Germinal center (tissue), 1 donor: ENCODE data around the gene MRGPRX4.
"Not testable (repeated sequence)": the region's sequence is repeated elsewhere in the genome, so short reads cannot be mapped to it uniquely, and the experiment has no call there.

Source experiments
- DNase-seq: peaks from one replicate; pipeline ENCODE4 v3.0.0; 2012; ENCODE audit warnings: mixed read lengths, low spot score

The MRGPRX4 gene

DNA sequence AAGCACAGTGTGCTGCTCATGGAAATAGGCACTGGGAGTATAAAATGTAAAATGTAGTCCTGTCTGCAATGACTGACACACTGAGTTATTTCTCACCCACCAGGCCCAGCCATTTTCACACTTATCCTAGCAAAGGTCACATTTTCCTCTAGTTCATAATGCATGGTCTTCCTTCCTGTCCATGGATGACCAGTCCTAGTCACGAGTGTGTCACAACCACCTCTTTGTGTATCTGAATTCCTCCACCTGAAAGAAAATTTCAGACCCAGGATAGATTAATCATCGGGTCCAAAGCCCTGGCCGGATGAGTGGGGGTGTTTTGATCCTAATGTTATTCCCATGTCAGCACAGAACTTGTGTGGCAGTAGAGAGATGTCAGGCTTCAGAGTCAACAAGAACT is at the start of gene MRGPRX4:
Gene MRGPRX4, plus strand, starts transcription at position 172 of the 400 bp plus-strand sequence. CDS start 420 bp downstream, outside the sequence.
- no peak for DNase-seq

DNA sequence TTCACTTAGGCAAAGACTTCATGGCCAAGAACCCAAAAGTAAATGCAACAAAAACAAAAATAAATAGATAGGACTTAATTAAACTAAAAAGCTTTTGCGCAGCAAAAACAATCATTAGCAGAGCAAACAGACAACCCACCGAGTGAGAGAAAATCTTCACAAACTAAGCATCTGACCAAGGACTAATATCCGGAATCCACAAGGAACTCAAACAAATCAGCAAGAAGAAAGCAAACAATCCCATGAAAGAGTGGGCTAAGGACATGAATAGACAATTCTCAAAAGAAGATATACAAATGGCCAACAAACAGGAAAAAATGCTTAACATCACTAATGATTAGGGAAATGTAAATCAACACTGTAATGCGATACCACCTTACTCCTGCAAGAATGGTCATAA is 41.5 kb upstream of the MRGPRX4 start:
- not testable (repeated sequence) for DNase-seq

DNA sequence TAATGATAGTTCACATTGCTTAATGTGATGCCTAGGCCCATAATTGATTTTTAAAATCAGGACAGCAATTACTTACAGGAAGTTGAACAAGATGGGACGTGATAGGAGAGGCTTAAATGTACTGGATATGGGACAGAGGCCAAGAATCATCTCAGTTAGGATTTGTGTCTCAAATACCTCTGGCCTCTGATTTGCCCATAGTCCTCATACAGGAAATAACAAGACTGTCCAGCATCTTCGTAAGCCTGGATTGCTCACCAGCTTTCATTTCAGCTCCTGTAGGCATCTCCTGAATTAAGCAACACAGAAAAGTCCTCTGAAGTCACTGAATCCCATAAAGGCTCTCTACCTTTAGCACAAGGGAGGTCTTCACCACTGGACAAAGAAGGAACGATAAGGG is 40.3 kb upstream of the MRGPRX4 start, which contains the start of gene MRGPRX3:
Gene MRGPRX3, plus strand, starts transcription at position 231 of the 400 bp plus-strand sequence. CDS start 4,632 bp downstream, outside the sequence.
- DNase-seq: no peak

DNA sequence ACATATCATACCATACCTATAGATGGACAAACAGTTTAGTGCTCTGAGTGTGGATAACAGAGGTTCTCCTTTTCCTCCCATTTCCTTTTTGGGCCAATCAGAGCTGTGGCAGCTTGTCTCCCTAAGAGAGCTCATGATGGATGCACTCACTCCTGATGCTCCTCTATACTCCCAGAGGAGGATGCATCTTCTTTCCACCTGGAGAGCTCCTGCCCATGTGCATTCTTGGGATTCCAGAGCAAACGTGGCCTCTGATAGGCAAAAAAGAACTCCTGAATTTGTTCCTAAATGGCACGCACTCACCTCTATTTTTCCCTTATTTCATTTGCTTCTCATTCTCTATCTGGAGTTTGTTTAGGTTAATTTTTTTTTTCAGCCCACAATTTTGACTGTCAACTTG is 37.3 kb upstream of the MRGPRX4 start:
- DNase-seq: no peak

DNA sequence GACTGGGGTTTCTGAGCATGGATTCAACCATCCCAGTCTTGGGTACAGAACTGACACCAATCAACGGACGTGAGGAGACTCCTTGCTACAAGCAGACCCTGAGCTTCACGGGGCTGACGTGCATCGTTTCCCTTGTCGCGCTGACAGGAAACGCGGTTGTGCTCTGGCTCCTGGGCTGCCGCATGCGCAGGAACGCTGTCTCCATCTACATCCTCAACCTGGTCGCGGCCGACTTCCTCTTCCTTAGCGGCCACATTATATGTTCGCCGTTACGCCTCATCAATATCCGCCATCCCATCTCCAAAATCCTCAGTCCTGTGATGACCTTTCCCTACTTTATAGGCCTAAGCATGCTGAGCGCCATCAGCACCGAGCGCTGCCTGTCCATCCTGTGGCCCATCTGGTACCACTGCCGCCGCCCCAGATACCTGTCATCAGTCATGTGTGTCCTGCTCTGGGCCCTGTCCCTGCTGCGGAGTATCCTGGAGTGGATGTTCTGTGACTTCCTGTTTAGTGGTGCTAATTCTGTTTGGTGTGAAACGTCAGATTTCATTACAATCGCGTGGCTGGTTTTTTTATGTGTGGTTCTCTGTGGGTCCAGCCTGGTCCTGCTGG is 35.3 kb upstream of the MRGPRX4 start:
- DNase-seq: no peak

DNA sequence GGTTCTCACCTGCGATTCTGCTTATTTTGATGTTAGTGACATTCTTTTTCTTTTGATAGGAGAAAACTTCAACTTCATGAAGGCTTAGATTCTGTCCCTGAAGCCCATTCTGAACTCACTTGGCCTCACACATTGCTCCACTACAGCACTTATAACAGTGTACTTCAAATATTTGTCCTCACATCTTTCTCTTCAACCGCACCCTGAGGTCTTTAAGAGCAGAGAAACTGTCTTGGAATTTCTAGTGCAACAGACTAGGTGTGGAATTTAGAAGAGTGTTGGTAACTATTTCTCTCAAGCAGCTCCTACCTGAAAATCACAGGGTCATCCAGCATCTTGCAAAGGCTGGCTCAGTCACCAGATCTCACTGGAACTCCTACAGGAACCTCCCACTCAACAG is 32.5 kb upstream of the MRGPRX4 start:
- no peak for DNase-seq

DNA sequence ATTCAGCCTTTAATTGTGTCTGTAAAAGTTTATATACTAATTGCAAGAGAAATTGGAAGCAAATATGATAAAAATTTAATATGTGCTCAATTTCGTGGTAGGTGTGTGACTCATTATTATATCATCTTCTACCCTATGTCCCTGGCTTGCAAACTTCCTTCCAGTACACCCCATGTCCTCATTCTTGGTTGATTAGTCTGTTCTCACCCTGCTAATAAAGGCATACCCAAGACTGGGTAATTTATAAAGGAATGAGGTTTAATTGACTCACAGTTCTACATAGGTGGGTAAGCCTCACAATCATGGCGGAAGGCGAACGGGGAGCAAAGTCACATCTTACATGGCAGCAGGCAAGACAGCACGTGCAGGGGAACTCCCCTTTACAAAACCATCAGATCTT is 28.4 kb upstream of the MRGPRX4 start:
- no peak for DNase-seq

DNA sequence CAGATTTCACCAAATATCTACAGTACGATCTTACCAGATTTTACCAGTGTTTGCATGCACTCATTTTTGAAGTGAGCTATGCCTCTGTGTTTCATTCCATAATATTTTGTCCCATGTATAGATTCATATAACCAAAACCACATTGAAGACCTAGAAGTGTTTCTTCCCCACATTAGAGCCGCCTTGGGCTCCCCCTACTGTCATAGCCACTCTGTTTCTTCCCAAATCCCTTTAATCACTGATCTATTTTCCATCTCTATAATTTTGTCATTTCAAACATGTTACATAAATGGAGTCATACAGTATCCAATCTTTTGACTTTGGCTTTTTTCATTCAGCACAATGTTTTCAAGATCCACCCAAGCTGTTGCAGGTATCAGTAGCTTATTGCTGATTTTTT is 27.6 kb upstream of the MRGPRX4 start:
- DNase-seq: no peak

DNA sequence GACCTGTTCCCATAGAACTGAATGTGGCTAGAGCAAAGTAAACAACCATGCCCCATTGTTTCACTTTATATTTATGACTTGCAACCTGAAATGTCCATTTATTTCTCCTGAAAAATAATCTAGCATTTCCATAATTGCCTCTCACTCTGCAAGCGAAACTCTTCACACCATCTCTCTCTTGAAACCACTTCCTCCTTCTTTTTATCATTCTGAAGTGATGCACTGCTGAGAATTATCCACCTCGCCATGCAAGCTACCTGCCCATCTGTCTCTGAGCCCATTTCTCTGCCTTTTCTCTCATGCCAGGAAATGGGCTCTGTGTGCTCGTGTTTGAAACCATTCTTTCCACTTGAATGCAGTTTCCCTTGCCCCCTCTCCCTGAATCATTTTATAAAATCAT is 26.8 kb upstream of the MRGPRX4 start:
- no peak for DNase-seq

DNA sequence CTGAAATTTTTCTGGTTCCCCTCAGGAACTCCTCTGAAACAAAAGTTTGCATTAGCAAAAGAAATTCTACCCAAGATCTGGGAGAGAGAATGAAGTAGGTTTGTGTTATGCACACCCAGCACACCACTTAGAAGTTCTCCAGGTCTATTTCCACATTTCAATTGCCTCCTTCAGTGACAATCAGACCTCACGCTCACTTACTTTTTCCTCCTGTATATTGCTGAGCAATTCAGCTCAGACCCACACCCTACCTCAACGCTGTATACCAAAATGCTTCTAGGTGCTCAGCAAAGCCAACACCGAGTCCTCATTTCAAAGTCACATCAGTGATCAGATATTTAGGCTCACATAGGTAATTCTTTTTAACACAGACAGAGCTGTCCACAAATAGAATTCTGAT is 21.1 kb upstream of the MRGPRX4 start:
- DNase-seq: no peak

DNA sequence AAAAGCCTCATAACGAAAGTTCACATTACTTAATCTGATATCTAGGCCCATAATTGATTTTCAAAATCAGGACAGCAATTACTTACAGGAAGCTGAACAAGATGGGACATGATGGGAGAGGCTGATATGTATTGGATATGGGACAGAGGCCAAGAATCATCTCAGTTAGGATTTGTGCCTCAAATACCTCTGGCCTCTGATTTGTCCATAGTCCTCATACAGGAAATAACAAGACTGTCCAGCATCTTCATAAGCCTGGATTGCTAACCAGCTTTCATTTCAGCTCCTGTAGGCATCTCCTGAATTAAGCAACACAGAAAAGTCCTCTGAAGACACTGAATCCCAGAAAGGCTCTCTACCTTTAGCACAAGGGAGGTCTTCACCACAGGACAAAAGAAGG is 4.3 kb upstream of the MRGPRX4 start:
- DNase-seq: no peak

DNA sequence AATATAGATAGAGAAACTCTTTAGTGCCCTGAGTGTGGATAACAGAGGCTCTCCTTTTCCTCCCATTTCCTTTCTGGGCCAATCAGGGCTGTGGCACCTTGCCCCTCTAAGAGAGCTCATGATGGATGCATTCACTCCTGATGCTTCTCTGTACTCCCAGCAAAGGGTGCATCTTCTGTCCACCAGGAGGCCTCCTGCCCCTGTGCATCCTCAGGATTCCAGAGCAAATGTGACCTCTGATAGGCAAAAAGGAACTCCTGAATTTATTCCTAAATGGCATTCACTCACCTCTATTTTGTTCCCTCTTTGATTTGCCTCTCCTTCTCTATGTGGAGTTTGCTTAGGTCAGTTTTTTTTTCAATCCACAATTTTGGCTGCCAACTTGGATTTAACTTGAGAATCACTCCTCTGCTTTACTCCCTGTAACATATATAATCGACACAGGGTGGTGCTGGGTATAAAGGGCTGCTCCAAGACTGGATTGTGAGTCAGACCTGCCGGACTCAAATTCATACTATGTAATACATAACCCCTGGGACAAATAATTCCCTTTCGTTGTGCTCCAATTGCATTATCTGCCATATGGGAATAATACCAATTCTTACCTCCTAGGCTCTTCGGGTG is 1.1 kb upstream of the MRGPRX4 start:
- DNase-seq: no peak

DNA sequence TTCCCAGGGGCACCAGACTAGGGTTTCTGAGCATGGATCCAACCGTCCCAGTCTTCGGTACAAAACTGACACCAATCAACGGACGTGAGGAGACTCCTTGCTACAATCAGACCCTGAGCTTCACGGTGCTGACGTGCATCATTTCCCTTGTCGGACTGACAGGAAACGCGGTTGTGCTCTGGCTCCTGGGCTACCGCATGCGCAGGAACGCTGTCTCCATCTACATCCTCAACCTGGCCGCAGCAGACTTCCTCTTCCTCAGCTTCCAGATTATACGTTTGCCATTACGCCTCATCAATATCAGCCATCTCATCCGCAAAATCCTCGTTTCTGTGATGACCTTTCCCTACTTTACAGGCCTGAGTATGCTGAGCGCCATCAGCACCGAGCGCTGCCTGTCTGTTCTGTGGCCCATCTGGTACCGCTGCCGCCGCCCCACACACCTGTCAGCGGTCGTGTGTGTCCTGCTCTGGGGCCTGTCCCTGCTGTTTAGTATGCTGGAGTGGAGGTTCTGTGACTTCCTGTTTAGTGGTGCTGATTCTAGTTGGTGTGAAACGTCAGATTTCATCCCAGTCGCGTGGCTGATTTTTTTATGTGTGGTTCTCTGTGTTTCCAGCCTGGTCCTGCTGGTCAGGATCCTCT is 709 bp downstream of the MRGPRX4 start:
- no peak for DNase-seq

DNA sequence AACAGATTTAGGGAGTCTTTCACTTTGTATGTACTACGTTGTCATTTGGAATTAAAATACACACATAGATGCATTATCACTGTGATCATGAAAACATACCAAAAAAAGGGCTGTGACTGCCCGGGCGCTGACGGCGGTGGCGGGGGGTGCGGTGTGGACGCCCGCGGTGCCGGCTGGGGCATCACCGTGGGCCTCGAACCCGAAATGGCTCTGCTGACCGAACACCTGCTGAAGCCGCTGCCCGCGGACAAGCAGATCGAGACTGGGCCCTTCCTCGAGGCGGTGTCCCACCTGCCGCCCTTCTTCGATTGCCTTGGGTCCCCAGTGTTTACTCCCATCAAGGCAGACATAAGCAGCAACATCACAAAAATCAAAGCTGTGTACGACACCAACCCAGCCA is 16.2 kb downstream of the MRGPRX4 start:
- DNase-seq: no peak

DNA sequence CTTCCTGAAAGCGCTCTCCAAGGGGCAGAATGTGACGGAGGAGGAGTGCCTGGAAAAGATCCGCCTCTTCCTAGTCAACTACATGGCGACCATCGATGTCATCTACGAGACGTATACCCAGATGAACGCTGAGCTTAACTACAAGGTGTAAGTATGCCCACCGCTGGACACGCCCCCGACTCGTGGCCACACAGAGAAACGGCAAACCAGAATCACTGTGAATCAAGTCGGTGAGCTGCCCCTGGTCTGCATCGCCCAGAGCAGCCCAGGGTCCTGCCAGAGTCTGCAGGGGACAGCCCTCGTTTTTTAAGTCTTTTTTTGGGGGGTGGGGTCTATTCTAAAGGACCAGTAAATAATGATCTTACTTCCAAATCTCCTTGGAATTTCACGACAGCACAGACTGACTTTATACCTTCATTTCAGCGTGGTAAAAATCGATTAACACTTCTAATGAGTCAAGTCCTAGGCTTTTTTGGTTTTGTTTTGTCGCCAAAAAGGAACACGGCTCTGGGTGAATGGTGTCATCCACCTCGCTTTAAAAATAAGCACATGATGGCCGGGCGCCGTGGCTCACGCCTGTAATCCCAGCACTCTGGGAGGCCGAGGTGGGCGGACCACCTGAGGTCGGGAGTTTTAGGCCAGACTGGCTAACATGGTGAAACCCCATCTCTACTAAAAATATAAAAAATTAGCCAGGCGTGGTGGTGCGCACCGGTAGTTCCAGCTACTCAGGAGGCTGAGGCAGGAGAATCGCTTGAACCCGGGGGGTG is 17.0 kb downstream of the MRGPRX4 start:
- not testable (repeated sequence) for DNase-seq

DNA sequence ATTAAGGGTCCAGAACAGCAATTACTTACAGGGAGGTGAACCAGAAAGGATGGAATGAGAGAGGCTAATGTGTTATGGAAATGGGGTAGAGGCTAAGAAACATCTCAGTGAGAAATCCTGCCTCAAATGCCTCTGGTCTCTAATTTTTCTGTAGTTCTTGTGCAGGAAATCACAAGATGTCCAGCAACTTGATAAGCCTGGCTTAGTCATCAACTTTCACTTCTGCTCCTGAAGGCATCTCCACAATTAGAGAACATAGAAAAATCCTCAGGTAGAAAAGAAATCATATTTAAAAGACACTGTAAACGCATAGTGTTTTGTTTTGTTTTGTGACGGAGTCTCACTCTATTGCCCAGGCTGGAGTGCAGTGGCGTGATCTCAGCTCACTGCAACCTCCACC is 18.7 kb downstream of the MRGPRX4 start:
- no peak for DNase-seq

DNA sequence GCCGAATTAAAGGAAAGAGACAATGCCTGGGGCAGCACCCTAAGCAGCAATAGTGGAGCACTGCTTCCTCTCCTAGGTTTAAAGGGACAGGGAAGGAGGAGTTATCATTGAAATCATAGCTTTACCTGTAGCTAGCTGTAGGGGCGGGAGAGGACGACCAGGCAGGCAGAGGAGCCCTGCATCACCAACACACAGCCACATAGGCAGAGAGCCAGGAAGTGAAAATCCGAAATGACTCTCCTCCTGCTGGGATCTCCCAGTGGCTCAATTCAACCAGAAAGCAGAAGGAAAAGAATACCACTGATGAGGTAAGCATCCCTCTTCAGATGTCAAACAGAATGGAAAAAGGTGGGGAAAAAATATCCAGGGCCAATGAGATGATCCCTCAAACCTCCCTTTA is 20.4 kb downstream of the MRGPRX4 start:
- DNase-seq: no peak

DNA sequence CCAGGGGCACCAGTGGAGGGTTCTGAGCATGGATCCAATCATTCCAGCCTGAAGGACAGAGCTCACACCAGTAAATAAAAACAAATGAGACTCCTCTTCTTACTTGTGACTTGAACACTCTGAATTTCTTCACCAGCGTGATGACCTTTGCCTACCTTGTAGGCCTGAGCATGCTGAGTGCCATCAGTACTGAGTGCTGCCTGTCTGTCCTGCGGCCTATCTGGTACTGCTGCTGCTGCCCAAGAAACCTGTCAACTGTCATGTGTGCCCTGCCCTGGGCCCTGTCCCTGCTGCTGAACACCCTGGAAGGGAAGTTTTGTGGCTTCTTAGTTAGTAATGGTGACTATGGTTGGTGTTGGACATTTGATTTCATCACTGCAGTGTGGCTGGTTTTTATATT is 23.9 kb downstream of the MRGPRX4 start:
- DNase-seq: no peak

DNA sequence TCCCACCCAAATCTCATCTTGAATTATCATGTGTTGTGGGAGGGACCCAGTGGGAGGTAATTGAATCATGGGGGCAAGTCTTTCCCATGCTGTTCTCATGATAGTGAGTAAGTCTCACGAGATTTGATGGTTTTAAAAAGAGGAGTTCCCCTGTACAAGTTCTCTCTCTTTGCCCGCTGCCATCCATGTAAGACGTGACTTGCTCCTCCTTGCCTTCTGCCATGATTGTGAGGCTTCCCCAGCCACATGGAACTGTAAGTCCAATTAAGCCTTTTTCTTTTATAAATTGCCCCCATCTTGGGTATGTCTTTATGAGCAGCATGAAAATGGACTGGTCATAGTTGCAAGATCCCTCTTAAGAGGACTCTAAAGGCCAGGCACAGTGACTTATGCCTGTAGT is 25.1 kb downstream of the MRGPRX4 start:
- not testable (repeated sequence) for DNase-seq

DNA sequence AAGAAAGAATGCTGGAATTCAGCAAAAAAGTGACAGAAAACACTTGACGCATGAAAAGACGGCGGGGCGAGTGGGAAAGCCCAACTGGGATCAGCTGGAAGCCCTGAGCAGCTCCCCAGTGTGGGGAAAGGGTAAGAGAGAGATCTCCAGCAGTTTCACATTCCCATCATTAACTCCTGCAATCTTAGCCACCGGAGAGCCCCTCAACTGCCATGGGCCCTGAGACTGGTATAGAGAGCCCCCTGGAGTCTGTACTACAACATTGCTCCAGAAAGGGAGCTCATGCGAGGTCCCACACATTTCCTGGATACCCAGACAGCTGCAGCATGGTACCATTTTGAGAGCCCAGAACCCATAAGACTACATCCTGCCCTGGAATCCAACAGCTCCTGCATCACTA is 31.1 kb downstream of the MRGPRX4 start:
- DNase-seq: peak; percentile 52

DNA sequence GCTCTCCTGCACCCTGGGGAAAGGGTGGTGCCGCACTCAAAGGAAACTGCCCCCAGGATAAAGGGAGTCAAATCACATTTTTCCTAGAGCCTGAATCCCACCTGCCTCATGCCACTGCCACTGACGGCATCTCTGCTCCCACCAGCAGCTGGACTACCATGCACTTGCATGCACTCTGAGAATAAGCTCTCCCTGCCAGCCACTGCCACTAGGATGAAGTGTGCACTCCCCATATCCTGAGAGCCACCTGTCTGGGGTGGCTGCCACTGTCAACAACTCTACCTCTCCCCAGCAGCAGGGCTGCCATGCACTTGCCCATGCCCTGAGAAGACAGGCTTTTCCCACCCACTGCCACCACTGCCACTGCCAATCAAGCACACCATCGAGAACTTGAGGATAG is 31.6 kb downstream of the MRGPRX4 start:
- no peak for DNase-seq

DNA sequence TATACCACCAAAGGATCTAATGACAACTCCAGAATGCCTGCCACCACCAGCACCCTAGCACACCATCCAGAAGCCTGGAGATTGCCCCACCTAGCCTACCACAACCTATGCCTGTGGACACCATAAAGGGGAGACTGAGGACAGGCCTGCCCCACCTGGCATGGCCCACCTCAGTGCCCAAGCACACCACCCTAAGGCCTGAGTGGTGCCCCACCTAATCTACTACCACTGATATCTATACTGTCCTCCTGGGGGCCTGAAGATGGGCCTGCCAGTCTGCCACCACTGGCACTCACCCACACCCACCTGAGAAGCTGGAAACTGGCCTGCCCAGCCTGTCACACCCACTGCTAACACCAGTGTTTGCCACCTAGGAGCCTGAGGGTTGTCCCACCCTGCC is 32.1 kb downstream of the MRGPRX4 start:
- no peak for DNase-seq

DNA sequence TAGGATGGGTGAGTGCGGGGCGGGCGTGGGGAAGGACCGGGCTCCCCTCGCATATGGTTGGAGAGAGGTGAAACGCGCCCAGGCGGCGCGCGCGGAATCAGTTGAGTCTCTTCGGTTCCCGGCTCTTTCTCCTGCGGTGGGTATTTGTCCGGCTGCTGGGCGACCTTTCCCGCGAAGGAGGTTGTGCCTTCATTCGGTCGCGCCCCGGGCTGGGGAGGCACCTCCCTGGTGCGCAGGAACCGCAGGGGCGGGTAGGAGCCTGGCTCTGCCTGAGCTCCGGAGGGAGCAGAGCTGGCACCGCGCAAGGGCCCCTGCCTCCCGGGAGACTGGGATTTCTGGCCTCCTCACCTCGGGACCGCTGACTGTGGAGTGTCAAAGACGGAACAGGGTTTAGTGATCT is 36.4 kb downstream of the MRGPRX4 start:
- DNase-seq: no peak
